Suprapubic skin (tissue), 4 donors: Measurements from ENCODE around the gene SCAND1.

Experiments used
- CTCF ChIP-seq, 2 donors: fragments of 200-600 bp in 1 of 2; fragments of 450-650 bp in 1 of 2; sonication (generic) in 1 of 2; IDR thresholded peaks; one replicate each; pipeline ENCODE4 v1.5.1; 2016 to 2019; ENCODE audit warnings: antibody characterized with exemption in 2 of 2, mild to moderate bottlenecking in 1 of 2, moderate library complexity in 1 of 2
- EP300 ChIP-seq: sonication (generic); formaldehyde crosslinking; IDR thresholded peaks from one replicate; pipeline ENCODE4 v1.6.1; 2017; ENCODE audit warnings: antibody characterized with exemption
- POLR2A ChIP-seq, 2 donors: fragments of 450-650 bp; IDR thresholded peaks; one replicate each; pipeline ENCODE4 v1.6.1; 2017; ENCODE audit warnings: antibody characterized with exemption in 2 of 2, mild to moderate bottlenecking in 2 of 2, moderate library complexity in 2 of 2
- POLR2AphosphoS5 ChIP-seq, 3 donors: sonication (generic); formaldehyde crosslinking; IDR thresholded peaks; one replicate each; pipeline ENCODE4 v1.6.1; 2017; ENCODE audit warnings: antibody characterized with exemption in 3 of 3

- TF ChIP-seq CTCF (IDR thresholded peaks at IDR 0.05) = no peak
- no peak for TF ChIP-seq POLR2AphosphoS5 (IDR thresholded peaks at IDR 0.05)
- TF ChIP-seq POLR2A (IDR thresholded peaks at IDR 0.05) = no peak
- TF ChIP-seq EP300 = no peak
Observed at GRCh38 chr20:35920523-35920922, 33.8 kb downstream of the SCAND1 start.
